Measurements from ENCODE around the gene ABTB2.

DNA sequence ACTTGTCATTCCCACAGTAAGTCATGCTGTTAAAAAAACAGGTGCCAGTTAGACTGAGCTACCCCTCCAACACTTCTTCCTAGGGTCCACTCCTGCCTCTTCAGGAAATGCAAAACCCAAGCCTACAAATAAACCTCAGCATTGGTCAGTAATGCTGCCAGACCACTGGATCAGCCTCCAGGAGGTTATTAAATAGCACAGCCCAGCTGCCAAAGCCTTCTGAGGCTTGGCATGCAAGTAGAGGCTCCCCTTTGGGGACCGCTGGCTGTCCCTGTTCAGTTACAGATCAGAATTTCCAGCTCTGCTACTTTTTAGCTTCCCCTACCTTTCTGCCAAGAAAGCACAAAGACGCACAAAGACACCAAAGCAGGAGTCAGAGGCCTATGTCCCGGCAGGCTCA, 33.3 kb downstream of the ABTB2 start:
- no peak for TF ChIP-seq CTCF (IDR thresholded peaks at IDR 0.05)
- TF ChIP-seq POLR2A (IDR thresholded peaks at IDR 0.05) = no peak
- TF ChIP-seq EP300 (IDR thresholded peaks at IDR 0.05) = no peak
- no peak for TF ChIP-seq POLR2AphosphoS5 (IDR thresholded peaks at IDR 0.05)
